DMS53 treated with DMSO at 0.1 percent for 48 hours (cell line): ENCODE results near the gene ASAP3.

Source experiments
- DNase-seq: peaks from one replicate; lab custom pipeline; 2025; ENCODE audit not compliant: unreplicated experiment; lab: John Stamatoyannopoulos, UW

ASAP3 gene

DNA sequence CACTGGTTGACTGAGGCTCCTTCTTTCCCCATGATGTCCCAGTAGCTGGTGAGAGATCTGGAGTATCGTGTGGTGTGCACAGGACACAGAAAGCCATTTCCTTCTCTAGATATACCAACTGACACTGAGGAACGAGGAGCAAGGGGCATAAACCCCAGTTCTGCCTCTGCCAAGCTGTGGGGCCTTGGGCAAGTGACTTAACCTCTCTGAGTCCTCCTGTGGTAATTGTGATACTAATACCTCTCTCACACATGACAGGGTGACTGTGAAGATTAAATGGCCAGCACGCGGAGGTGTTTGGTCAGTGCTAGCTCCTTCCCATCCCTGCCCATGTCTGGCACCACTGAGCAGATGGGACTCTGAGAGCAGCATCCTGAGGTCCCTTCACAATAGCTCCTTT, 33.1 kb downstream of the ASAP3 start:
- DNase-seq: no peak

DNA sequence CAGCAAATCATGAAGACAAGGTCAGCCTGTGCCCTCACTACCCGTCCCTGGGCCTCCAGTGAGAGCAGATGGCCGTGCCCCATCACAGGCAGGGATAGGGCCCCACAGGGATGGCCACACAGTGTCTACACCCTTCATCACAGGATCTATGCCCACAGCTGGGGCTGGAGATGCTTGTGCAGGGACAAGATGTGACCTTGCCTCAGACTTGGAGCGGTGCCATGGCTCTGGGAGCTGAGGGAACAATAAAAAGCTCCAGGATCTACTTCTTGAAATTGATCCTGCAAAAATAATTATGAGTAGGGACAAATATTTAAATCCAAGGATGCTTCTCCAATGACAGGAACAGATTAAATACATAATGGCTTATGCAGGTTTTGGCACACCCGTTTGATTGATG, 34.0 kb downstream of the ASAP3 start:
- DNase-seq: no peak

DNA sequence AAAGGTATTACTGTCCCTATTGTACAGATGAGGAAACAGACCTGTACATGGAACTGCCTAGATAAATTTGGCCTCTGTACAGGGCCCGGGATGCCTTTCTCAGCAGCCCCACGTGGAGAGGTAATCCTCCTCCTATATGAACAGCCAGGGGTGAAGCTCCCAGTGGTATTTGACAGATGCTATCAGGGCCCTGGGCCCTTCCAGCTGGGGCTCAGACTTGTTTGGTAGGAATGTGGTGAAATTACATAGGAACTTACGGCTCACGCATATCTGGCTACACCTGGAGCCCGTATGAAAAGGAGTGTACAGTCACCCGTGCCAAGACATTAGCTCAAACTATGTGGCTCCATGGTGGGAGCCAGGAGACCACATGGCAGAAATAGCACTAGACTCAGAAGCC, 34.7 kb downstream of the ASAP3 start:
- DNase-seq: no peak

DNA sequence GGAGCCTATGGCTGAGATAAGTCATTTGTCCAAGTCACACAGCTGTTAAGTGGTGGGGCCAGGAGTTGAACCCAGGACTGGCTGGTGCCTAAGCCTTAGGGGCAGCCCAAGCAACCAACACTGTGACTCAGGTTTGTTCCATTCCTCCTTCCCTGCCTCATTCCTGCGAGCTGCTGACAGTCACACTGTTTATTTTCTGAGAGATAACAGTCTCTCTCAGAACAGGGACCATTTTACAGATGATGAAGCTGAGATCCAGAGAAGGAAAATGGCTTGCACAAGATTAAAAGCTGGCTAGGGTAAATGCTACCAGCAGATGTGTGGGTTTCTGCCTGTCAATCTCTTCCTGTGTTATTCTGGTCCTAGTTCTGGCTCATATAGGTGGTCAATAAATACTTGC, 35.1 kb downstream of the ASAP3 start:
- DNase-seq: no peak

DNA sequence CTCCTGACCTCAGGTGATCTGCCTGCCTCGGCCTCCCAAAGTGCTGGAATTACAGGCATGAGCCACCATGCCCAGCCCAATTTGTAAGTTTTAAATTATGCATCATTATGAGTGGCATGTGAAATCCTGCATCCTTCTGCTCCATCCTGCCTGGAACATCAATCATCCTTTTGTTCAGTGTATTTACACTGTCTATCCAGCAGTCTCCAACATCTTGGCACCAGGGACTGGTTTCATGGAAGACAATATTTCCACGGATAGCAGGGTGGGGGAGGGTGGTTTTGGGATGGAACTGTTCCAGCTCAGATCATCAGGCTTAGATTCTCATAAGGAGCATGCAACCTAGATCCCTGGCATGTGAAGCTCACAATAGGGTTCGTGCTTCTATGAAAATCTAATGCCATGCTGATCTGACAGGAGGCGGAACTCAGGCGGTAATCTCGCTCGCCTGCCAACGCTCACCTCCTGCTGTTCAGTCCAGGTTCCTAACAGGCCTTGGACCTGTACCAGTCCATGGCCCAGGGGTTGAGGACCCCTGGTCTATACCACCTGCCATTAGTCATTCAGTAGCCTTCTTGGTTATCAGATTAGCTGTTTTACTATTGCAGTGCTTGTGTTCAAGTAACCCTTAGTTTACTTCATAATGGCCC, 37.2 kb downstream of the ASAP3 start:
- no peak for DNase-seq

DNA sequence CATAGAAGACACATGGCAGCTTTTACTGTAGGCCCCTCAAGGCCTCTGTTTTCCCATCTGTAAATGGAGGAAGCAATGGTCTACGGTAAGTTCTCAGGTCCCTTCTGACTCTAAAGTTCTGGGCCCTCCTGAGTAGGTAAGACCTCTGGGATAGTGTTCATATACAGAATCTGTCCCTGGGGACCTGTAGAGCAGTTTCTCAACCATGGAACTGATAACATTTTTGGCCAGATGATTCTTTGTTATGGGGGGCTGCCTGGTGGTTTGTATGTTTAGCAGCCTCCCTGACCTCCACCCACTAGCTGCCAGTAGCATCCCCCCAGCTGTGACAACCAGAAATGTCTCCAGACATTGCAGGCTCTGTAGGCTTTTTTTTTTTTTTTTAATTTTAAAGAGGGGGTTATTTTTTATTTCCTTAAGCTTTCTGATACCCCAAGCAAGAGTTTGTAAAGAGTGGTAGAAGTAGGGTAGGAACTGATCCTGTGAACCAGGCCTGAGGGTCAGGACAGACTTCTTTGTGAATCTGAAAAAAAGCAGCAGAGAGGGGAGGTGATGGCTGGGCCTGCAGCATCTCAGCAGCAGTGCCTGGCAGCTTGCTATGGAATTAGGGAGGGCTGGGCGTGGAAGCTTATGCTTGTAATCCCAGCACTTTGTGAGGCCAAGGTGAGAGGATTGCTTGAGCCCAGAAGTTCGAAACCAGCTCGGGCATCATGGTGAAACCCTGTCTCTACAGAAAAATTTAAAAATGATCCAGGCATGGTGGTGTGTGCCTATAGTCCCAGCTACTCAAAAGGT, 39.2 kb downstream of the ASAP3 start:
- DNase-seq: no peak

DNA sequence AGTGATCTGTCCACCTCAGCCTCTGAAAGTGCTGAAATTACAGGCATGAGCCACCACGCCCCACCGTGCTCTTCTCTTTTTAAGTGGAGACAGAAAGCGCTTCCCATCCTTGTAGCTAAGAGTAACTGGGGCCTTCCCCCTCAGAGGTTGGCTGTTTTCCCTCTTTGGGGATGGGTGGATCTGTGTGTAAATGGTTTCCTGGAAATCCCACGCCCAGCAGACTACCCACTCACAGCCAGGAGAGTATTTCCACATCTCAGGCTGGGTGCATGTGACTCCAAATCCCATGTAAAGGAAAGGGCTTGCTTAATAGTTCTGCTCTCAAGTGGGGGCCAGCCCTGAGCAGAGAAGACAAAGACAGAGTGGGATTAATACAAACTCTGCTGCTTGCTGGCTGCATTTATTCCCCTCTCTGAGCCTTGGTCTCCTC, 39.9 kb downstream of the ASAP3 start:
- DNase-seq: no peak

DNA sequence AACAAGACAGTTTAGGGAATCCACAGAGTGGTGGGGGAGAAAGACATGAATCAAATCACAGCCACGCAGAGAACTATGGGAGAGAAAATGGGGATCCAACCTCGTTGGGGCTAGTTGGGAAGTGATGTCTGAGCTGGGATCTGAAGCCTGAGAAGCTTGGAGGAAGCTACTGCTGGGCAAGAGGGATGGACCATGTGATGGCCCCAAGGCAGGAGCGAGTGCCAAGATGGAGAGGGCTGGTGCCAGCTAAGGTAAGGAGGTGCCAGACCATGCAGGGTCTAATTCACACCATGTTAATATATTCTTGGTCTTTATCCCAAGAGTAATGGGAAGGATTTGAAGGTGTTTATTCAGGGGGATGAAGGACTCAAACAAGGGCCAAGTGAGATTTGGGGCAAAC, 41.2 kb downstream of the ASAP3 start:
- no peak for DNase-seq

DNA sequence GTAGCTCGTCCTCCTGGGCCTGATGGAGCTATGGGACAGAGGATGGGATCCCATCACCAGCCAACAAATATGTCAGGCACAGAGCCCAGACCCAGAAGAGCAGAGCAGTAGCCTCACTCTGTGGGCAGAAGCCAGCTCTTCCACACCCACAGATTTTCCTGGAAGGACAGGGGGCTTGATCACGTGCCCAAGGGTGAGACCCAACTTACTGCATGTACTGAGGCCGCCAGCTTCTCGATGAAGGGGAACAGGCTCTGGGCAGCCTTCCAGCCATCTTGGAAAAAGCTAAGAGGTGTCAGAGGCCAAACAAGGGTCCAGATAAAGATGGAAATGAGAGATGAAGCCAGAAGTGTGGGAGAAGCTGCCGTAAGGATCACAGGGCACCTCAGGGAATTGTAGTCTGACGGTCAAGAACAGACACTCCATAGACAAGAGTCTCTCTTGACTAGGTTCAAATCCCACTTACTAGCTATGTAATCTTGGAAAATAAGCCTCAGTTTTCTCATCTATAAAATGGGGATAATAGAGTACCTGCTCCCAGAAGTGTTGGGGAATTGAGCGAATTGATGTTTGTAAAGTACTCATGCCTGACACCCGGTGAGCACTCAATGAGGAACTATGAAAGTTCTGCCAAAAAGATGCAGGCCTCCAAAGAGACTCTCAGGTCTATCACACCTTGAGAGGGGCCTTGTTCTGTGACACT, 42.4 kb downstream of the ASAP3 start:
- no peak for DNase-seq

DNA sequence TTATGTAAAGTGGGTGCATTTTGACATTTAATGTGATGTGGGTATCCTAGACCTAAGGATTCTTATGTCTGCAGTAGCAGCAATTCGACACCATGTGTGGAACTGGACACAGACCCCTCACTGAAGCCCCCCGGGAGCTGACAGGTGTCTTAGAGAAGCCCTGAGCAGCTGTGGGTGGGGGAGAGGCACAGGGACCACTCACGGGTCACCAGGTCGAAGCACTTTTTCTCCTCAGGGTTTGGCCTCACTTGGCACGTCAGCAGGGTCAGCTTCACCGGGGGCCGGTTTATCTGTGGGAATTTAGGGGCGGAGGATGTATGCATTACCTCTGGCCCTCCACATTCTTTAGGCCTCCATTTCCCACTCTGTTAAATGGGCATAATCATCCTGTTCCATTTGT, 45.4 kb downstream of the ASAP3 start:
- DNase-seq: no peak

DNA sequence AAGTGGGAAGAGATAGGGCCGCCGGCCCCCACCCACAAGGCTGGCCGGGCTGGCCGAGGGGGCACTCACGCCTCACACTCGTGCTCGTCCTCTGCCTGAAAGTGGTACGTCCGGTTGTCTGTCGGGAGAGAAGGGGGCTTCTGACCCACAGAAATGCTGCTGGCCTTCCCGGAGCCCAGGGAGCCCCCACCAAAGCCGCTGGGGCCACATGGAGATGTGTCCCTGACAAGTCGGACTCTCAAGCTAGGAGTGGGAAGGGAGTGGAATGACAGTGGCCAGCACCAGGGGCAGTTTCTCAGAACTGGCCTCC, 46.7 kb downstream of the ASAP3 start:
- no peak for DNase-seq

DNA sequence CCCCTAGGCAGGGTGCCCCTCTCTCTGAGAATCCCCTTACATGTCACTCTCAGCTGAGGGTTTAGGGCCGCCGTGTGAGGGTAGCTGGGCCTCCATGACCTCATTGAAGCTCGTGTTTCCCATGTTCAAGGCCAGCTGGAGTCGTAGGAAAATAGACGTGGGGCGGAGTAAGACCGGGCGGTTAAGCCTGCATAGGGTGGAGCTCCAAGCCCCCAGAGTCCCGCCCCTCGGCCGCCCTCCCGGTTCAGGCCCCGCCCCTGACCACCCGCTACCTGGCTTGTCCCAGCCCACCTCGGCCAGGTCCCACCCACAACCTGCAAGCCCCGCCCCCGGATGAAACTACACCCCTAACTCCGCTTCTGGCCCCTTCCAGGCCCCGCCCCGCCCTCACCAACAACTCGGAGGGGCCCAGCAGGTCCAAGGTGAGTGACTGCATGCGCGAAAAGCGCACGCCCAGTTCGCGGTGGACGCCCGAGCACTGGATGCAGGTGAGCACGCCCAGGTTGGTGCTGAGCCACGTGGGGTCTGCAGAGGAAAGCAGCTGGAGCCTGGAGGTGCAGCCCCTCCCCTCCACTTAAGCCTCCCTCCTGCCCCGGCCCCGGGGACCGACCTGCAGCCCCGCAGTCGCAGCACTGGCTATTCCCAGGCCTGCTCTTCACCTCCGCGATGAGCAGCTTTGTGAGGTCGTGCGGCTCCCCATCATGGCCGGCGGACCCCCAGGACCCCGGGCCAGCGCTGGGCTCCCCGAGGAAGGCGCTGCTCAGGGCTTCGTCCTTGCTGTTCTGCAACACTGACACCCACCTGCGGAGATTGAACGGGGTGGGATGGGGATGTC, 47.2 kb downstream of the ASAP3 start:
- DNase-seq: no peak

DNA sequence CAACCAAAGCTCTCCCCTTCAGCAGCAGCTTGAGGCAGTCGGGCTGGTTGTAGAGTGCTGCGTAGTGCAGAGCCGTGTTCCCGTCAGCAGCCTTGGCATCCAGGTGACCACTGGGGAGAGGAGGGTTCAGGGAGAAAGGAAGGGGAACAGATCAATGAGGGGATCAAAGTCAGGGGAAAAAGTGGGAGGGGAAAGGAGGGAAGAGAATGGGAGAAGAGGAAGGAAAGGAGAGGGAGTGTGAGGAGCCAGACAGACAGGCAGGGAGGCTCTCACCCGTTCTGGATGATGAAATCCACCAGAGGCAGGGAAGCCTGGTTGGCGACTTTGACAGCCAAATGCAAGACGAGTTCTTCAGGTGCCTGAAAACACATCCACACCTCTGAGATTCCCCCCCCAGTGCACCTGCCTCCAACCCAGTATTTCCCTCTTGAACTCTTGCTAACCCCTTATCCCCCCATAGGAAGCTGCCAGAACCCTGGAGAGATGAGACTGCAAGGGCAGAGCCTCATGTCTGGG, 49.7 kb downstream of the ASAP3 start:
- no peak for DNase-seq

DNA sequence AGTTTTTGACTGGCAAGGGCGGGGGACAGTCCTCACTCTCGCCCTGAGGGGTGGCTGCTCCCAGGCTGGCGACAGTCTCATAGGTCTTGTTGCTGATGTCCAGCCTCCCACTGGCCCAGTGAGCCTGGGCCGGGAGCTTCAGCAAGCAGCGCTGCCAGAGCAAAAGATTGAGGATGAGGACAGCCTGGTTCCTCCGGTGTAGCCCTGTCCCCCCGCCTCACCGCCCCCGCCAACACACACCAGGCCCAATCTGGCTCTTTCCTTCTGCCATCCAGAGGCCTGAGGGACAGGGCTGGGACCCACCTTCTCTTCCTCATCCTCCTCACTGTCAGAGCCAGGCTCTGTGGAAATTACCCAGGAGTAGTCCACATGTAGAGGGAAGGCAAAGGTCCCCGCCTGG, 50.9 kb downstream of the ASAP3 start:
- DNase-seq: no peak

DNA sequence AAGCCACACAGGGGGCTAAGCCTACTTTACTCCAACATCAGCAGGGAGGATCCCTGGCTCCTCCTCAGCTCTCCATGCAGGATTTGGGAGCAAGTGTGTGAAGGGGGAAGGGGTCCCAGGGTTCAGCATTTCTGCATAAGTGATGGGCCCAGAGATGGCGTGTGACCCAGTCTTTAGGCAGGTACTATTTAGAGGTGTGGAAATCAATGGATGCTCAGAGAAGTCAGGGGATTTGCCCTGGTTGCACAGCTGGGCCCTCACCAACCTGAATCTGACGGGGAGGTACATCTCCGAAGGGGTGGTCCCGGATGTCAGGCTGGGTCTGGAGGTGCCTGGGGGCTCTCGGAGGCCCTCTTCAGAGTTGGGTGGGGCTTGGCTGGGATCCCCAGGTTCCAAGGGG, 52.5 kb downstream of the ASAP3 start:
- no peak for DNase-seq

DNA sequence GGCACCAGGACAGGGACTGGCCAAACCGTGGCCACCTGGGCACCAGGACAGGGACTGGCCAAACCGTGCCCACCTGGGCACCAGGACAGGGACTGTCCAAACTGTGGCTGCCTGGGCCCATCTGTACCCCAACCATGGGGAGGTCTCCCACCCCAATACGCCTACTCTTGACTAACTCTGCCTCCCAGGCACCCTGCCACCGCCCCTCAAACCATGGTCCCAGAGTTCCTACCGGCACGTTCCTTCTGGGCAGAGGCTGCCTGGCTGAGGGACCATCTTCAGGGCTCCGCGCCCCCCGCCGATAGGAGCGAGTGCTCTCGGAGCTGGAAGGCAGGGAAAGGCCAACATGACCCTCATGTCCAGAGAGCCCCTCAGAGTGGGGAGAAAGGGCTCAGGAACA, 53.2 kb downstream of the ASAP3 start:
- DNase-seq: no peak

DNA sequence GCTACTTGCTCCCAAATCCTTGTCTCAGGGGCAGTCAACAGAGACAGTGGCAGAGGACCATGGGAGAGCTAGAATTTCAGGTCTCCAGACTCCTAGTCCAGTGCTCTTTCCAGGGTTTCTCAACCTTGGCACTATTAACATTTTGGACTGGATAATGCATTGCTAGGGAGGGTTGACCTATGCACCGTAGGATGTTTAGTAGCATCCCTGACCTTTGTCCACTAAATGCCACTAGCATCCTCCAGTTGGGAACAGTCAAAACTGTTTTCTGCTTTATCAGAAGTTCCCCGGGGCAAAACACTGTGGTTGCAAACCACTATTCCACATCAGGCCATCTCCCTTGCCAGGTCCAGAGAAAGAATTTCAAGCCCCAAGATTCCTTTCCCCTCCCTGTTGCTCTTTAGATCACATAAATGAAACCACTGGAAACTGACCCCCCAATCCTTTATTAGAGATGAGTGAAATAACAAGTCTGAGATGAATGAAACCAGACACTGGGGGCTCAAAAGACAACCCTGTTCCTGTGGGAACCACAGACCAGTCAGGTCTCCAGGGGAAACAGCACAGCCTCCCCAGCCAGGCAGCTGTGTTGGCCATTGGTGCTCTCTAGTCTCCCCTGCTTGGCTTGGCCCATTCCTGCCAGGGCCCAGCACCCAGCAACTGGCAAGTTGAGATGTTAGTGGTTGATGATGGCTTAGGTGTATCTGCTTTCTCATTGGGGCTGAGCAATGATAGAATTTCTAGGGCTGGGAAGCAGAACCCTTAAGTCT, 55.7 kb downstream of the ASAP3 start:
- DNase-seq: no peak

DNA sequence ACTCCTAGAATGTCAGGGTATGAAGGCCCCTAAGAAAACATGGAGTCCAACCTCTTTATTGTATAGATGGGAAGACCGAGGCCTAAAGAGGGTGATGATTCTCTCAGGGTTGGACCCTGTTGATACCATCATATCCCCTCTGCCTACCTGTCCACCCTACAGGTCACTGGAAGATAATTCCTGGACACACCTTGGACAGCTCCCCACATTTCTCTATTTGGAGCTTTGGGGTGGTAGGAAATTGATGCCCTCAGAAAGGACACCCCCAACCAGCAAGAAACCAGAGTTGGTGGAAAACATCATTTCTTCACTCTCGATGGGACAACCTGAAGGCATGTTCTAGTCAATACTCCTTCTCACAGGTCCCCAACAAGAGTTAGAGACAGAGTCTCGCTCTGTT, 56.4 kb downstream of the ASAP3 start:
- DNase-seq: no peak

DNA sequence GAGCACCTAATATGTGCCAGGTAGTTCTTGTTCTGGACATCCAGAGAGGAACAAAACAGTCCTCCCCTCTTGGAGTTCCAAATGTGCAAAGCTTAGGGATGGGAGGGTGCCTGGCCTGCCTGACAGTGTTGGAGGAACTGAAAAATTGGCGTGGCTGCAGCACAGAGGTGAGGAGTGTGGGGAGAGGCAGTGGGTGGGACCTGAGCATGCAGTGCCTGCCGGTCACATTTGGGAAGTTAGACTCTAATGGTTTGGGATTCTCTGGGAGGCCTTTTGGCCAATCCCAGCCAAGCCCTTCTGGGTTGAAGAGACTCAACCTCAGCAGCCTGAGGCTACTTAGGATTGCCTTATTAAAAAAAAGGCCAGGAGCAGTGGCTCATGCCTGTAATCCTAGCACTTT, 57.2 kb downstream of the ASAP3 start:
- no peak for DNase-seq

DNA sequence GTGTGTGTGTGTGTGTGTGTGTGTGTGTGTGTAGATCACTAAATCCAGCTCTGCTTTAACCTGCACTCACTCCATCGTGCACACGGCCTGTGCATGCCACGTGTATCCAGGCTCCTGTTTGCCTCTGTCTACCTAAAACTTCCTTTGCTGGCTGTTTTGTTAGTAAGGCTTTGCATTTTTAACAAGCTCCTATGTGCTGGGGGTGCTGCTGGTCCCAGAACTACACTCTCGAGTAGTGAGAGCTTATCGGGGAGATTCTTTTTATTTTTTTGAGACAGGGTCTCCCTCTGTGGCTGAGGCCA, 58.8 kb downstream of the ASAP3 start:
- DNase-seq: no peak
